ENCODE data around the gene RPS2.
"Not testable (repeated sequence)": the region's sequence is repeated elsewhere in the genome, so short reads cannot be mapped to it uniquely, and the experiment has no call there.

Gene RPS2

DNA sequence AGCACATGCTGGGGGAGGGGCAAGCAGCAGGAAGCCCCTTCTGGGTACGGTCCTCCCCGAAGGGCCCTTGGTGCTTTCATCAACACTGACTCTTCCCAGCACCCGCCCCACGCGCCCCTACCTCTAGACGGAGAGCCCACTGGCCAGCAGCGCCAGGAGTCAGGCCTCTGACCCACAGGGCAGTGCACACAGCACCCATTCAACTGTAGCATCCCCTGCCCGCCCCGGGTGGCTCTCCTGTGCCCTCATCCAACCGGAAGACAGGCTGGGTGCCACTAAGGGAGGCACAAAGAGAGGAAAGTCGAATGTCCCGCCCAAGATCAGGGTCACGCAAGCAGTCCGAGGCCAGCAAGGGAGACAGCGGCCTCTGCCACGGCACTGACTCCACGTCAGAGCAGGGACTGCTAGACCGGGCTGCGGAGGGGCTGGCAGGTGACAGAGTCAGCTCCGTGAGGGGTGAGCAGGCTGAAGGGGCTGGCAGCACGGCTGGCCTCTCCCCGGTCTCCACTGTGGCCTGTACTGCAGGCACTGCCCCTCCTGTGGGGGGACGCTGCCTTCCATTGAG is 31.4 kb downstream of the RPS2 start:
- in situ Hi-C loops (cut with HindIII; ENCODE audit: low pct_unique_long_range_greater_than_20kb, low sequenced_read_pairs): no loop called here

DNA sequence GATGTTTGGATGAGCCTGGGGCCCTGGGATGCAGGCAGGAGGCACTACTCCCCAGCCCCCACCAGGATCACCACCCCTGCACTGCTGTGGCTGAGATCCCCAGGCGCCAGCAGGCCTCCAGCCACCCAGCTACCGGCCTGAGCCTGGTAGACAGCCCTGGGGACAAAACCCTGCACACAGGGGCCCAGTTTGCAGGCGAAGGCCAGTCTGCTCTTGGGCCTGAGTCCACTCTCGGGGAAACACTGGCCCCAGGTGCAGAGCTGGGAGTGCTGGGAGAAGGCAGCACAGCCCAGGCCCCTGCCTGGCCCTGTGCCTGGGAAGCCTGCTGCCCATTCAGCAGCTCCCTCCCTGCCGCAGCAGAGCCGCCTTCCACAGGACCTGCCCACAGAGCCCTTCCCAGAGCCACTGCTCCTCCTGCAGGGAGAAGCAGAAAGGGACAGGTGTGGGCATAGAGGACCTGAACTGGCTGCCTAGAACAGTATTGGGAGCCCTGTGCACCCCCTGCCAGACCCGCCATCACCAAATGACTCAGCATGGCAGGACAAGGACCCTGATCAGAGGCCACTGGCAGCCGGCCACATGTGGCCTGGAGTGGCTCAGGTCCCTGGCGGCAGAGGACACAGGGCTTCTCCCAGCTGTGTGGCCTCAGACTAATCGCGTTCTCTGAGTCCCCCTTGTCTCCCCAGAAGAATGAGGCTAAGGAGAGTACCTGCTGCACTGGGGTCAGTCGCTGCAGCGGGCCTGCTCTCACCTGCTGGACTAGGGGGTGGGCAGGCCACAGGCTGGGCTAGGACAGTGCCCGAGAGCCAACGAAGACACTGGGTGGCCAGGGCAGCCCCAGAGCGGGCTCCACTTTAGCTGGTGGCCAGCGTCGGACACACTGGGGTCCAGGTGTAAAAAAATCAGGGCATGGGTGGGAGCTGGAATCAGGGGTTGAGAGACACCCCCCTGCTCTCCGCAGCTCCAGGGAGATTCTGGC is 32.3 kb downstream of the RPS2 start:
- TF ChIP-seq JUND (IDR thresholded peaks at IDR 0.05; ENCODE audit: low read depth): no peak
- in situ Hi-C loops (cut with HindIII; ENCODE audit: low pct_unique_long_range_greater_than_20kb, low sequenced_read_pairs): no loop called here

More for the DNA sequence above, 31.4 kb downstream of the RPS2 start:
- DNase-seq (ENCODE audit: low read depth in 1 of 2, low spot score in 1 of 2): no peak
- TF ChIP-seq JUND (IDR thresholded peaks at IDR 0.05; ENCODE audit: low read depth): no peak

DNA sequence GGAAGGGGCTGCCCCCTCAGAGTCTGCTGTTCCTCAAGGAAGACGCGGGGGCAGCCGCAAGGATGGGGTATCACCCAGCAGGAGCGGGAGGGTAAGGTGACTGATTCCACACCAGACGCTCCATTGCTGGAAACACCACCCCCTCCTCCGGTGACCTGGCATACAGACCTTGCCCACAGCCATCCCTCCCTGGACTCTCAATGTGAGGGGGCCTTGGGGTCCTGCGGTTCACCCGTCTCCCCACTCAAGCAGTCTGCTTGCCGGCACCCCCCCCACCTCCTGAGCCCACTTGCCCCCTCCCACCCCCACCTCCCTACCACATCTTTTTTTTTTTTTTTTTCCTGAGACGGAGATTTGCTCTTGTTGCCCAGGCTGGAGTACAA is 34.3 kb downstream of the RPS2 start:
- no peak for DNase-seq (ENCODE audit: low read depth in 1 of 2, low spot score in 1 of 2)
- no peak for TF ChIP-seq JUND (IDR thresholded peaks at IDR 0.05; ENCODE audit: low read depth)
- in situ Hi-C loops (cut with HindIII; ENCODE audit: low pct_unique_long_range_greater_than_20kb, low sequenced_read_pairs): no loop called here

More for the DNA sequence above, 32.3 kb downstream of the RPS2 start:
- peak; percentile 77 to 88 for DNase-seq (ENCODE audit: low read depth in 1 of 2, low spot score in 1 of 2)

DNA sequence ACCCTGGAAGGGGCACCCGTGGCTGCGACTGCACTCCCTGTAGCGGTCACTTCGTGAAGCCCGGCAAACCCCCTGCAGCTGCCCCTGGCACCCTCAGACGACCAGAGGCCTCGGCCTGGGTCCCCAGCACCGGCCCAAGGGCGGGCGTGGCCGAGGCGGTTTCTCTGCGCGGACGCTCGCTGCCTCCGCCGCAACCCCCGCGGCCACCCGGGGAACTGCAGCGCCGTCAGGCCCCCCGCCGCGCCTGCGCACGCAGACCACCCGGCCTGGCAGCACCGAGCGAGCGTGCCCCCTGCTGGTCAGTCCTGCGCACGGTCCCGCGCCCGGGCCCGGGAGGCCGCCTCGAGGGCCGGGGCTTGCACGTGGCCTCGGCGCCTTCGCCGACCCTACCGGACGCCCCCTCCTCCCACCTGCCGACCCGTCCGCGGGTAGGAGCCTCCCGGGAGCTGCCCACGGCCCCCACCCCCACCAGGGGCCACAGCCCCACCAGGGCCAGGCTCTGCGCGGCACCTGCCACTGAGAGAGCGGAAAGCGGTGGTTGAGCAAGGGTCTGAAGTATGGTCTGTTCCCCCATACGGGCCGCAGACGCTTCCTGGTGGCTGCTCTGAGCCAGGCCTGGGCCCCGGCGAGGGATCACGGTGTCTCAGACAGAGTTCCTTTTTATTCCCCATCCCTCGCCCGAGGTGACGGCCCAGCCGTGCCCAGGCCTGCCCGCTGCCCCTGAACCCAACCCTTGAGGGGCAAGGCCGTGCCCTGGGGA is 34.9 kb downstream of the RPS2 start:
- peak; percentile 86 to 87 for DNase-seq (ENCODE audit: low read depth in 1 of 2, low spot score in 1 of 2)
- in situ Hi-C loops (cut with HindIII; ENCODE audit: low pct_unique_long_range_greater_than_20kb, low sequenced_read_pairs): no loop called here
- no peak for TF ChIP-seq JUND (IDR thresholded peaks at IDR 0.05; ENCODE audit: low read depth)

DNA sequence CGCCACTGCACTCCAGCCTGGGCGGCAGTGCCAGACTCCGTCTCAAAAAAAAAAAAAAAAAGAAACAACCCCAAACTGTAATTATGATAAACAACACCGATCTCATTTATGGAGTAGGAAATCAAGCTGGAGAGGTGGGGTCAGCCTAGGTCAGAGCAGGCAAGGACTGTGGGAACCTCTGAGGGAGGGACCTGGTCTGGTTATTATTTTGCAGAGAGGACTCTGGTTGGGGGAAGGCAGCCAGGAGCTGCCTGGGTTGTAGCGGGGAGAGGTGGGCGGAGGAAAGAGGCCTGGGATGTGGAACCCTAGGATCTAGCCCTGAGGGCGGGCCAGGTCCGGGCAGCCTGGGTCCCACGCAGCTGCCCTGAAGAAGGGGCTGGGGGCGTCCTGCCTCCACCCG is 35.5 kb downstream of the RPS2 start:
- no peak for TF ChIP-seq JUND (IDR thresholded peaks at IDR 0.05; ENCODE audit: low read depth)
- DNase-seq (ENCODE audit: low read depth in 1 of 2, low spot score in 1 of 2): peak in 1 of 2 experiments; percentile 22
- in situ Hi-C loops (cut with HindIII; ENCODE audit: low pct_unique_long_range_greater_than_20kb, low sequenced_read_pairs): no loop called here

DNA sequence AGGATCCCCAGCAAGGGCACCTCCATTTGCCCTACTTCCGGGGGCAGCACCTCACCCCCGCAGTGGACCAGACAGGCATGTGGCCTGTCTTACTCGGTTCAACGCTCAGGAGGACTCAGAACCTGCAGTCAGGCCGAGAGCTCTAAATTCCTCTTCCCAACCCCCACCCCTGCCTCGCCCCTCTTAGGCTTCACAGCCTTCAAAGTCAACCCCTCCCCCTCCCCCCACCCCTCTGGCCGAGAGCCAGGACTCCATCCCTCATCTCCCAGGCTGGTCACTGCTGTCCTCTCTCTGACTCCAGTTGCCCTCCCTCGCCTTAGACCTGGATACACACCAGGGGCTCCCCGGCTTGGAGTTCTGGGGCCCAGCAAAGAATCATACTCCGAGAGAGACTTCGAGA is 38.4 kb downstream of the RPS2 start:
- TF ChIP-seq JUND (IDR thresholded peaks at IDR 0.05; ENCODE audit: low read depth): no peak
- DNase-seq (ENCODE audit: low read depth in 1 of 2, low spot score in 1 of 2): no peak
- in situ Hi-C loops (cut with HindIII; ENCODE audit: low pct_unique_long_range_greater_than_20kb, low sequenced_read_pairs): no loop called here

DNA sequence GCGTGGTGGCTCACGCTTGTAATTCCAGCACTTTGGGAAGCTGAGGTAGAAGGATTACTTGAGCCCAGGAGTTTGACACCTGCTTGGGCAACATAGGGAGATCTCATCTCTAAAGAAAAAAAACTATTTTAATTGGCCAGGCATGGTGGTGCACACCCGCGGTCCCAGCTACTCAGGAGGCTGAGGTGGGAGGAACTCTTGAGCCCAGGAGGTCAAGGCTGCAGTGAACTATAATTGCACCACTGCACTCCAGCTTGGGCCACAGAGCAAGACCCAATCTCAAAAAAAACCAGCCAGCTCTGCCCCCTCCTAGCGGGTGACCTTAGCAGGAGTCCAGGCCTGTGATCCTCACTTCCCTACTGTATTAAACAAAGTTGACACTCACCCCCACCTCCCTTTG is 40.5 kb downstream of the RPS2 start:
- no peak for TF ChIP-seq JUND (IDR thresholded peaks at IDR 0.05; ENCODE audit: low read depth)
- DNase-seq (ENCODE audit: low read depth in 1 of 2, low spot score in 1 of 2): no peak
- in situ Hi-C loops (cut with HindIII; ENCODE audit: low pct_unique_long_range_greater_than_20kb, low sequenced_read_pairs): no loop called here

DNA sequence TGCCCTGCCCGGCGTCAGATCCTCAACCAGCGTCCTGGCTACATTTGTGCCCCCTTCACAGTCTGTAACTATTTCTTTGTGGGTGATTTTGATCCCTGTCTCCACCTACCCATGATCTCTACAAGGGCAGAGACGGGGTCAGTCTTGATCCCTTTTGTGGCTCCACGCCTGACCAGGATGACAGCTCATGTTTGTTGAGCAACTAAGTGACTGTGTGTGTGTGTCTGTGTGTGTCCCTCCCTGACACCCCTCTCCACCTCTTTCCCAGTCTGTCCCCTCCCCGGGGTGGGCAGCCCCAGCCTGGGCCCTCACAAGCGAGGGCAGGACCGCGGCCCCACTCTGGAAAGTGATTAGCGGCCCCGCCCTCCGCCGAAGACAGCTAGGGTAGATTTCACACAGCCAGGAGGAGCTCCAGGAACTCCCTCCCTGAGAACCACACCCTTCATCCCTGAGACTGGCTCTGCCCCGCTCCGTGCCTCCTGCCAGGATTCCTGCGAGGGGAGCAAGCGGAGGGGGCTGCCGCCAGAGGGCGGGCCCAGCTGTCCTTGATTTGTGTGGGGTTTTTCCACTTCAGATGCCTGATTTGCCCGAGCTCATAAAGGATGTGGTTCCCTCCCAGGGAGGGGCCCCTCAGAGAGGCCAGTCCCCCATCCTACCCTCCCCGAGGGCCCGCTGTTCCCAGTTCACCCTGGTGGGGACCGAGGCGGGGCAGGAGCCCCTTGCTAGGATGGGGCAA is 41.2 kb downstream of the RPS2 start:
- no peak for DNase-seq (ENCODE audit: low read depth in 1 of 2, low spot score in 1 of 2)
- TF ChIP-seq JUND (IDR thresholded peaks at IDR 0.05; ENCODE audit: low read depth): no peak
- in situ Hi-C loops (cut with HindIII; ENCODE audit: low pct_unique_long_range_greater_than_20kb, low sequenced_read_pairs): no loop called here

DNA sequence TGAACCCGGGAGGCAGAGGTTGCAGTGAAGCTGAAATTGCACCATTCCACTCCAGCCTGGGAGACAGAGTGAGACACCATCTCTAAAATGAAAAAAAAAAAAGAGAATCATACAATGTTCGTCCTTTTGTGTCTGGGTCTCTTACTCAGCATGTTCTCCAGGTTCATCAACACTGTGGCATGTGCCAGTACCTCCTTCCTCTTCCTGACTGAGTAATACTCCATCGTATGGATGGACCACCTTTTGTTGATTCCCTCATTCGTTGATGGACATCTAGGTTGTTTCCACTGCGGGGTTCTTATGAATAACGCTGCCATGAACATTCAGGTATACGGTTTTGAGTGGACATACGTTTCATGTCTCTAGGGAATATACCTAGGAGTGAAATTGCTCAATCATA is 42.3 kb downstream of the RPS2 start:
- in situ Hi-C loops (cut with HindIII; ENCODE audit: low pct_unique_long_range_greater_than_20kb, low sequenced_read_pairs): no loop called here
- no peak for DNase-seq (ENCODE audit: low read depth in 1 of 2, low spot score in 1 of 2)
- no peak for TF ChIP-seq JUND (IDR thresholded peaks at IDR 0.05; ENCODE audit: low read depth)

DNA sequence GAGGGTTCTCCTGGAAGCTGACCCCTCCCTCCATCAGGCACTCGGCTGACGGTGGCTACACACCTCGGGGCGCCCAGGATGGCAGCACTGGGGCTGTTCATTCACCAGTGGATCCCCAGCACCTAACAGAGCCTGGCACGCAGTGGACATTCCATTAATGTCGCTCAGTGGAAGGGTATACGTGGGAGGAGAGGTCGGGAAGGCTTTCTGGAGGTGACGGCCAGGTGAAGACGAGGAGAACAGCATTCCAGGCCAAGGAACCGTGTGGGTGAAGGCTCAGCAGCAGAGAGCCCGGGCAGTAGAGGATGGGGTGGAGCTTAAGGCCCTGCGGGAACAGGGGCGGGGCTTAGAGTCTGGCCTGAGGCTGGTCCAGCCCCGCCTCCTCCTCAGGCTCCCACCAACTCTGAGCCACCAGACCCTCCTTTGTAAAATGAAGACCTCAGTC is 43.9 kb downstream of the RPS2 start:
- DNase-seq (ENCODE audit: low read depth in 1 of 2, low spot score in 1 of 2): peak in 1 of 2 experiments; percentile 61
- in situ Hi-C loops (cut with HindIII; ENCODE audit: low pct_unique_long_range_greater_than_20kb, low sequenced_read_pairs): no loop called here
- no peak for TF ChIP-seq JUND (IDR thresholded peaks at IDR 0.05; ENCODE audit: low read depth)

DNA sequence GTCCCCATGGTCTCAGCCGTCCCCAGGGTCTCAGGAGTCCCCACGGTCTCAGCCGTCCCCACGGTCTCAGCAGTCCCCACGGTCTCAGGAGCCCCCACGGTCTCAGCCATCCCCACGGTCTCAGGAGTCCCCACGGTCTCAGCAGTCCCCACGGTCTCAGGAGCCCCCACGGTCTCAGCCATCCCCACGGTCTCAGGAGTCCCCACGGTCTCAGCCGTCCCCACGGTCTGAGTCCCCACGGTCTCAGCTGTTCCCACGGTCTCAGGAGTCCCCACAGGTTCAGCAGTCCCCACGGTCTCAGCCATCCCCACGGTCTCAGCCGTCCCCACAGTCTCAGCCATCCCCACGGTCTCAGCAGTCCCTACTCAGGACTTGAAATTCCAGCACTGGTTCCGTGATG is 44.5 kb downstream of the RPS2 start:
- DNase-seq (ENCODE audit: low read depth in 1 of 2, low spot score in 1 of 2); in situ Hi-C loops (cut with HindIII; ENCODE audit: low pct_unique_long_range_greater_than_20kb, low sequenced_read_pairs): not testable (repeated sequence)

DNA sequence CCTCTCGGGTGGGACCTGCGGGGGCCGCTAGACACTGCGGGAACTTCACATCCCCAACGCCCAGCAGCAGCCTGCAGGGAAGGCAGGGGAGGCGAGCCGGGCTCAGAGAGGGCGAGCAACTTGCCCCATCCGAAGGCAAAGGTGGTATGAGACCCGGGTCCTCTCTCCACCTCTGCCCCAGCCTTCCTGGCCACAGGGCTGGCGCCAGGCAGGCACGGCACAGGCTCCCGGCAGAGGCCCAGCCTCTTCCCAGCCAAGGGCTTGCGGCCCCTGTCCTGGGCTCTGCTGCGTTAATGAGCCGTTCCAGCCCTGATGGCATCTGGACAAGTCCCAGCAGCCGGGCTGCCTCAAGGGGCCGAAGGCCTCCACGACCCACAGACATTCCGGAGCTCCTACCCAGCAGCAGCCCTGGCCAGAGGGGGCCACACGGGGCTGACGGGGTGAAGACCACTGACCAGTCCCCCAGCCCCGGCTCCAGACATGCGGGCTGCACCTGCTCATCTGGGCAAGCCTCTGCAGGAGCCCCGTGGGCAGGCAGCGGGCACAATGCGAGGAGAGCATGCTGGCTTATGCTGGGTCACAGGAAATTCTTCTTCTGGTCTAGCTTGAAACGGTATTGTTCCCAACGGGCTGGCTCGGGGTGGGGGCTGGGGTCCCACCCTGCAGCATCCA is 45.2 kb downstream of the RPS2 start:
- no peak for TF ChIP-seq JUND (IDR thresholded peaks at IDR 0.05; ENCODE audit: low read depth)
- in situ Hi-C loops (cut with HindIII; ENCODE audit: low pct_unique_long_range_greater_than_20kb, low sequenced_read_pairs): no loop called here

More for the DNA sequence above, 45.2 kb downstream of the RPS2 start:
- DNase-seq (ENCODE audit: low read depth in 1 of 2, low spot score in 1 of 2): no peak

Measured in T47D (cell line).